ENCODE data around the gene KDM5A.
"Not testable (repeated sequence)": the region's sequence is repeated elsewhere in the genome, so short reads cannot be mapped to it uniquely, and the experiment has no call there.

KDM5A gene

DNA sequence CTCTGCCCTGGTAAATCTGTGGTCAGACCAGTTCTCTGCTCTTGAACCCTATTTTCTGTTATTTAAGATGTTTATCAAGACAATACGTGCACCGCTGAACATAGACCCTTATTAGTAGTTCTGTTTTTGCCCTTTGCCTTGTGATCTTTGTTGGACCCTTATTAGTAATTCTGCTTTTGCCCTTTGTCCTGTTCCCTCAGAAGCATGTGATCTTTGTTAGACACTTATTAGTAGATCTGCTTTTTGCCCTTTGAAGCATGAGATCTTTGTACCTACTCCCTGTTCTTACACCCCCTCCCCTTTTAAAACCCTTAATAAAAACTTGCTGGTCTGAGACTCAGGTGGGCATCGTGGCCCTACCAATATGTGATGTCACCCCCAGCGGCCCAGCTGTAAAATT is 153.2 kb downstream of the KDM5A start:
- H3K27me3 ChIP-seq (ENCODE audit: control insufficient read depth, insufficient read depth, low read length); H3K9me3 ChIP-seq (ENCODE audit: control insufficient read depth, low read depth, low read length); H3K36me3 ChIP-seq (ENCODE audit: control insufficient read depth, low read depth, low read length); H3K4me3 ChIP-seq (ENCODE audit: low read length); H3K27ac ChIP-seq (ENCODE audit: low read length); H3K4me1 ChIP-seq (ENCODE audit: control insufficient read depth, low read depth, low read length); H3K9ac ChIP-seq (ENCODE audit: low read length): not testable (repeated sequence)

DNA sequence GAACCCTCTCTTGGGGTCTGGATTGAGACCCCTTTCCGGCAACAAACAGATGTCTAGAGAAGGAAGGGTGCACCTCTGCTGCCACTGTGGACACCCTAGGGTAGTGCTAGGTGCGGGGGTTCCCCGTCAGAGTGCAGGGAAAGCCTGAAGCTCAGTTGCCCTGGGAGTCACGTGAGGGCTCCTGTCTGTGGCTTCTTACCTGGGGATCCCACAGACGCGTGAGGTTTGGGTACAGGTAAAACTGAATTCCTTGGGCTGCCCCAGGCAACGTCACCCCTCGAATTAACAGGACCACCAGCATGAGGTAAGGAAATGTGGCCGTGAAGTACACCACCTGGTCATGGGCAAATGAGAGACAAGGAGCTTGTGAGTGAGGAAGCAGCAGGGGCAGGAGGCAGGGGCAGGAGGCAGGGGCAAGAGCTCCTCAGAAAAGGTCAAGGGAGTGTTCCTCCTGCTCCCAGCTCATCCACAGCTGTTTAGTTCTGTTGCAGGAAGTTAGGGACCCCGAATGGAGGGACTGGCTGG is 154.2 kb downstream of the KDM5A start:
- Histone ChIP-seq H3K36me3 (ENCODE audit: control insufficient read depth, low read depth, low read length) (no peaks in the 10 kb centered on the region), H3K9ac (ENCODE audit: low read length) (no peak overlapping the region), H3K4me1 (ENCODE audit: control insufficient read depth, low read depth, low read length) (peaks cover 7% of the 10 kb centered on the region), H3K9me3 (ENCODE audit: control insufficient read depth, low read depth, low read length) (no peaks in the 10 kb centered on the region), H3K27ac (ENCODE audit: low read length) (no peak overlapping the region), H3K4me3 (ENCODE audit: low read length) (no peak overlapping the region), H3K27me3 (ENCODE audit: control insufficient read depth, insufficient read depth, low read length) (peaks cover 14% of the 10 kb centered on the region)

DNA sequence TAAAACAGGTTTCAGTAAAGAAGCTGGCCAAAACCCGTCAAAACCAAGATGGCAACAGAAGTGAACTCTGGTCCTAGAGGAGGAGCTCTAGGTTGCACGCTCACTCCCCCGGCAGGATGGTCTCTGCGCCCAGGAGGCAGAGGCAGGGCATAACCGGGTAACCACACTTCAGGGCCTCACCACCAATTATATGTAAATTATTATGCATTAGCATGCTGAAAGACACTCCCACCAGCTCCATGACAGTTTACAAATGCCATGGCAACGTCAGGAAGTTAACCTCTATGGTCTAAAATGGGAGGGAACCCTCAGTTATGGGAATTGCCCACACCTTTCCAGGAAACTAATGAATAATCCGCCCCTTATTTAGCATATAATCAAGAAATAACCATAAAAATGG is 155.1 kb downstream of the KDM5A start:
- H3K9me3 ChIP-seq (ENCODE audit: control insufficient read depth, low read depth, low read length): no peaks in the 10 kb centered on the region
- peaks cover 15% of the 10 kb centered on the region for H3K4me1 ChIP-seq (ENCODE audit: control insufficient read depth, low read depth, low read length)
- no peak overlapping the region for H3K4me3 ChIP-seq (ENCODE audit: low read length)
- H3K36me3 ChIP-seq (ENCODE audit: control insufficient read depth, low read depth, low read length): no peaks in the 10 kb centered on the region
- H3K27me3 ChIP-seq (ENCODE audit: control insufficient read depth, insufficient read depth, low read length): peaks cover 21% of the 10 kb centered on the region
- H3K9ac ChIP-seq (ENCODE audit: low read length): no peak overlapping the region
- no peak overlapping the region for H3K27ac ChIP-seq (ENCODE audit: low read length)

DNA sequence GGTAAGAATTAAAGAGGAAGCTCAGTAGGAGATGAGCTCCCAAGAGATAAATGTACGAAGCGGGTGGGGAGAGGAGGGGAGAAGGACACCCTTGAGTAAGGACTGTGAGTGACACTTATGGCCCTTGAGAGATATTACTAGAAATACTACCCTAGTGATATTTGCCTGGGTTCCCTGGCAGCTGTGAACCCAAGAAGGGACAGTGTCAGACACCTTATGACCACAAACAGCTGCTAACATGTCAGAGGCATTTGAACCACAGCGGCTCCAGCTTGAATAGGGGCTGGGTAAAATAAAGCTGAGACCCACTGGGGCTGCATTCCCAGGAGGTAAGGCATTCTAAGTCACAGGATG is 155.5 kb downstream of the KDM5A start:
- H3K4me1 ChIP-seq (ENCODE audit: control insufficient read depth, low read depth, low read length): peaks cover 15% of the 10 kb centered on the region
- peaks cover 25% of the 10 kb centered on the region for H3K27me3 ChIP-seq (ENCODE audit: control insufficient read depth, insufficient read depth, low read length)

DNA sequence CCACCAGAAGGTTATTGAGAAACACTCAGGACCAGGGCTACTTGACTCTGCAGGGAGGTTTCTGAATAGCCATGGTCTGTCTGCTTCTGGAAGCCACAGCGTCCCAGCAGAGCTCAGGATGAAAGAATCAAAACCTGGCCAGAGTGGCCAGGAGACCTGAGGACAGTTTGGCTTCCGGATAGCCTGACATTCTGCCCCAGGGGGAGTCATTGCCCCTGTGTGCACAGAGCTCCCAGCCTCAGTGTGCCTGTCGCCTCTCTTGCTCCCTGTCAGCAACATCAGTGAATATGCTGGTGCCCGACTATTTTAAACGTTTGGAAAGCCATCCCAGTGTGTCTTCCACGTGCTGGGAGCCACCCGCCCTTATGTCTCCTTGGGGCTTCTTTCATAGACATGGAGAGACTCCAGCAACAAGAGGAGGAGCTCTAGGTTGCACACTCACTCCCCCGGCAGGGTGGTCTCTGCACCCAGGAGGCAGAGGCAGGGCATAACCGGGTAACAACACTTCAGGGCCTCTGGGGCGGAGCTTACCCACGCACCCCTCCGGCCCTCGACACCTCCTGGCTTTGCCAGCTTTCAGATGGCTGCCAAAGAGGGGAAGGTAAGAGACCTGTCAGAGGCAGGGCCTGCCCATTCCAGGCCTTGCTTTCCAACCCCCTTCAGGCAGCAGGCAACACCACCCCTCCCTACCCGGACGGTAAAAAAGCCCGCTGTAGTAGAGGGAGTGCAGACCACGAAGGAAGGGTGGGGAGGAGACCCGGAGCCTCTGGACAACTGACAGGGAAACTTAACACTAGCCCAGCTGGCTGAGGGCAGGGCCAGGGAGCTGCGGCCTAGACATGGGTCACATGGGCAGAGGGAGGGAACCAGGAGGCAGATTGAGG is 156.1 kb downstream of the KDM5A start:
- Histone ChIP-seq H3K9ac (ENCODE audit: low read length) (no peak overlapping the region), H3K27me3 (ENCODE audit: control insufficient read depth, insufficient read depth, low read length) (peaks cover 28% of the 10 kb centered on the region), H3K4me3 (ENCODE audit: low read length) (no peak overlapping the region), H3K27ac (ENCODE audit: low read length) (no peak overlapping the region), H3K36me3 (ENCODE audit: control insufficient read depth, low read depth, low read length) (no peaks in the 10 kb centered on the region), H3K9me3 (ENCODE audit: control insufficient read depth, low read depth, low read length) (no peaks in the 10 kb centered on the region), H3K4me1 (ENCODE audit: control insufficient read depth, low read depth, low read length) (peaks cover 15% of the 10 kb centered on the region)

More for the DNA sequence above, 155.5 kb downstream of the KDM5A start:
- Histone ChIP-seq H3K9ac (ENCODE audit: low read length) (no peak overlapping the region), H3K27ac (ENCODE audit: low read length) (no peak overlapping the region), H3K9me3 (ENCODE audit: control insufficient read depth, low read depth, low read length) (no peaks in the 10 kb centered on the region), H3K36me3 (ENCODE audit: control insufficient read depth, low read depth, low read length) (no peaks in the 10 kb centered on the region), H3K4me3 (ENCODE audit: low read length) (no peak overlapping the region)

DNA sequence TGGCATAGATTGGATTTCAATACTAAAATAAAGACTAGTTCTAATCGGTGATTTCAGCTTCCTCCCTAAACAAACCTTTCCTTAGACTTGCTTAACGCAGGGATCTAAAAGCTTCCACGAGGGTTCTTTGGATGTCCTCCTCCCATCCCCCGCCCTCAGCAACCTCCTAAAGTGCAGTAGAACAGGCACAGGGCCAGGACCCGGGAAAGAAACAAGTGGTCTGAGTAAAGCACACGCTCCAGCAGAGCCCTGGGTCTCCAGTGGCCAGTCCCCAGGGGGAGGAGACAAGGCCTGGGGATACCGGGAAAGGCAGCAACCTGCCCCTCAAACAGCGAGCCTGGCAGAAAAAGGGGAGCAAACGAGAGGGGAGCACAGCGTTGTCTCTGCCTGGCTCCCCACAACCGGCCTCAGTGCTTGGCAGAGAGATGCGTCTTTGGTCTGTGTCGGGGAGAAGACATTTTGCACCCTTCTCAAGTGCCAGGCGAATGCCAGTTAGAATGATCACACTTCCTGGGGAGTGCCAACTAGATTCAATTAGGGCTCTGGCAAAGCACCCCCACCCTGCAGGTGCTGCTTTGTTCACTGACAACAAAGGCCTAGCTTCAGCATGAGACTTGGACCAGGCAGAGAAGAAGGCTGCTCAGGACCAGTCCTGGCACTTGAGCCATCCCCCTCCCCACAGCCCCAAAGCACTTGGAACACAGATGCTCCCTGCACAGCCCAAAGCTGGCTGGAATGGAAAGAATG is 158.0 kb downstream of the KDM5A start:
- H3K4me1 ChIP-seq (ENCODE audit: control insufficient read depth, low read depth, low read length): peaks cover 15% of the 10 kb centered on the region
- H3K9me3 ChIP-seq (ENCODE audit: control insufficient read depth, low read depth, low read length): no peaks in the 10 kb centered on the region
- no peak overlapping the region for H3K9ac ChIP-seq (ENCODE audit: low read length)
- H3K36me3 ChIP-seq (ENCODE audit: control insufficient read depth, low read depth, low read length): no peaks in the 10 kb centered on the region
- H3K27ac ChIP-seq (ENCODE audit: low read length): no peak overlapping the region
- H3K27me3 ChIP-seq (ENCODE audit: control insufficient read depth, insufficient read depth, low read length): peaks cover 28% of the 10 kb centered on the region
- no peak overlapping the region for H3K4me3 ChIP-seq (ENCODE audit: low read length)

All from iPS-18a (cell line).